Activated CD8-positive, alpha-beta memory T cell treated with anti-CD3 and anti-CD28 coated beads for 36 hours (primary cell): ENCODE data around the gene STMN3. TPM values are rescaled to one million over a fixed set of nuclear protein-coding genes. Genes with fewer than 3 reads are reported as not detected.

Source experiments
- CTCF ChIA-PET: fragments of 350-600 bp; sonication (Branson Sonifier 250); formaldehyde crosslinking; loops from one replicate; lab custom pipeline; 2021; ENCODE audit warnings: antibody characterized with exemption; lab: Charles Lee
- POLR2A ChIA-PET: fragments of 350-600 bp; sonication (Branson Sonifier 250); formaldehyde crosslinking; loops from one replicate; lab custom pipeline; 2021; ENCODE audit warnings: antibody characterized with exemption; lab: Charles Lee
- total RNA-seq, 2 experiments: library from RNA; stranded (reverse); gene quantifications; one replicate each; pipeline ENCODE4 v1.2.3, GENCODE V29; 2021

The STMN3 gene
- total RNA-seq = 10 to 100 TPM; 14.5 to 16.2 TPM

DNA sequence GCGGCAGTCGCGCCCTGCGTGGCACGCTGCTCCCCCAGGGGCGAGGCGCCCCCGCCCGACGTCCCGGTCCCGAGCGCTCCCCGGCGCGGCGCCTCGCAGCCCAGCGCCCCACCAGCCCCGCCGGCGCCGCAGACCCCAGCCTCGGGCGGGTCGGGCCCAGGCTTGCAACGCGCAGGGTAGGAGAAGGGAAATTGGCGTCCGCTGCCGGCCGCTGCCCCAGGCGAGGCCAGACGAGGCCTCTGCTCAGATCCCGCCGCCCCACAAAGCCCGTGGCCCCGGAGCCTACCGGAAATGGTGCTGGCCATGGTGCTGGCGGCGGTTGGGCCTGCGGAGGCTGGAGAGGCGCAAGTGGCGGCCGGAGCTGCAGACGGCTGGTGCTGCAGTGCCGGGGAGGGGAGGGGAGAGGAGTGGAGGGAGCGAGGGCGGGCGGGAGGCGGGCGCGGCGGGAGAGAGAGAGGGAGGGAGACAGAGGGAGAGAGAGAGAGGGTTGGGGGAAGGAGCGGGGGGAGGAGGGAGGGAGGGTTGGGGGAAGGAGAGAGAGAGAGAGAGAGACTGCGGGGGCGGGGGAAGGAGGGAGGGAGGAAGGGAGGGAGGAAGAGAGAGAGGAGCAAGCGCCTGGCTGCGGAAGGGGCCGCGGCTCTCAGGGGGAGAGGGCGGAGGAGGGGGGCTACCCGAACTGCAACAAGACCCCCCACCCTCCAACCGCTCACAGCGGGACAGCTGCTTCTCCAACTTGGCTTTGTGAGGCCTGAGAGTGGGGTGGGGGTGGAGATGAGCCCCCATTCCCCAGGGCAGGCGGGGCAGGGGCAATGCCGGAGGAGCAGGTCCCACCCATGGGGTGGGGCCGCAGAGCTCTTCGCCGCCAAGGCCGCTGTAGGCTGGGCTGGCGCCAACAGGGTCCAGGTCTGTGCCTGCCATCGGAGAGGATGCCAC is at the start of gene STMN3:
STMN3 (minus strand) TSS at position 384 of the 933 bp plus-strand sequence; CDS start at position 305, 79 bp downstream.
- POLR2A ChIA-PET = interaction anchor here (0.5 to 1.1 kb wide), 3 partner anchors 26 to 79 kb away, joined by 3 to 4 read pairs (median 3); partner anchors contain the start of genes GMEB2 and HELZ2
- CTCF ChIA-PET = interaction anchor here (0.6 to 2.1 kb wide), 4 partner anchors 11 to 320 kb away, joined by 3 to 5 read pairs (median 4); no protein-coding TSS in a partner anchor

- CTCF ChIA-PET = no interaction called here
- POLR2A ChIA-PET = interaction anchor here (0.5 to 0.9 kb wide), 2 partner anchors 234 to 405 kb away, joined by 3 to 4 read pairs; partner anchors contain the start of gene NPBWR2
Measured at GRCh38 chr20:63702036-63702665, 48.9 kb upstream of the STMN3 start.

DNA sequence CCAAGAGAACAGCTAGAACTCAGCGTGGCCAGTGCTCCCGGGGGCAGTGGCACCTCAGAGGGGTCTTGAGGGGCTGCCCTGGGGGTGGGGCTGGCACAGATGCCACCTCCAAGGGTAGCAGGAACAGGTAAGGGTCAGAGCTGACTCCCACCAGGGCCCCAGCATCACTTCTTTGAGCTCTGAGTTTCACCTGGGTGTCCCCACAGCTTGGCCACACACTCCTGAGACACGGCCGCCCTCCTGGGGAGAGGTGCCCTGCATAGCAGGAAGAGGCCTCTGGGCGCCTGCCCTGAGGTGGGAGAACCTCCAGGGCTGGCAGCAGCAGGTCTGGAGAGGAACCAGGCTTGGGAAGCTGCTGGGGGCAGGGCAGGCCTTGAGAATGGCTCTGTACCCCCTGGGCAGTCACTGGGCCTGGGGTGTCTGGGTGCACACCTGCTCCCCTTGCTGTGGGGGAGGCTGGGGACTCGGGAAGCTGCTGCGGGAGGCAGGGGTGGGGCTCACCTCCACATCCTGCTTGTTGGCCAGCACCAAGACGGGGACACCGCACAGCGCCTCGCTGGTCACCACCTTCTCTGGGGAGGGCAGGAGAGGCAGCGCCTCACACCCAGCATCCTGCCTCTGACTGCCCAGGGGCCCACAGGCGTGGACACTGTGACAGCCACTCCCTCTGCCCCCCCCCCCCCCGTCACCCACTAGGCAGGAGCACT is 48.3 kb upstream of the STMN3 start:
- POLR2A ChIA-PET = interaction anchor here (0.9 kb wide), 1 partner anchor 406 kb away, joined by 3 read pairs; the partner anchor contains the start of gene NPBWR2
- CTCF ChIA-PET = interaction anchor here (0.6 kb wide), 1 partner anchor 71 kb away, joined by 5 read pairs; no protein-coding TSS in a partner anchor

DNA sequence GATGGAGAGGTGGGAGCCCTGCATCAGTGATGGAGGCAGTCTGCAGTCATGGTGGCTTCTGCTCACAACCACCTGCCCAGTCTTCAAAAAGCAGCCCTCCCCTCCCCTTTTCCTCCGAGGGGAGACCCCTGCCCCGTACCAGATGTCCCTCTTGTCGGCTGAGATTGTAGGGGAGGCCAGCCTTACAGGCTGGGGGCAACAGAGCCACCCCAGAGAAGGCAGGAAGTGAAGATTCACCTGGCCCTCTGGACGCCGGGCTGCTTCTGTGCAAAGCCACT is 47.8 kb upstream of the STMN3 start:
- ChIA-PET CTCF (interaction anchor here (0.6 kb wide), 1 partner anchor 71 kb away, joined by 5 read pairs; no protein-coding TSS in a partner anchor), POLR2A (no interaction called here)

GRCh38 chr20:63700199-63701050 is 47.2 kb upstream of the STMN3 start:
- ChIA-PET POLR2A (no interaction called here), CTCF (no interaction called here)

DNA sequence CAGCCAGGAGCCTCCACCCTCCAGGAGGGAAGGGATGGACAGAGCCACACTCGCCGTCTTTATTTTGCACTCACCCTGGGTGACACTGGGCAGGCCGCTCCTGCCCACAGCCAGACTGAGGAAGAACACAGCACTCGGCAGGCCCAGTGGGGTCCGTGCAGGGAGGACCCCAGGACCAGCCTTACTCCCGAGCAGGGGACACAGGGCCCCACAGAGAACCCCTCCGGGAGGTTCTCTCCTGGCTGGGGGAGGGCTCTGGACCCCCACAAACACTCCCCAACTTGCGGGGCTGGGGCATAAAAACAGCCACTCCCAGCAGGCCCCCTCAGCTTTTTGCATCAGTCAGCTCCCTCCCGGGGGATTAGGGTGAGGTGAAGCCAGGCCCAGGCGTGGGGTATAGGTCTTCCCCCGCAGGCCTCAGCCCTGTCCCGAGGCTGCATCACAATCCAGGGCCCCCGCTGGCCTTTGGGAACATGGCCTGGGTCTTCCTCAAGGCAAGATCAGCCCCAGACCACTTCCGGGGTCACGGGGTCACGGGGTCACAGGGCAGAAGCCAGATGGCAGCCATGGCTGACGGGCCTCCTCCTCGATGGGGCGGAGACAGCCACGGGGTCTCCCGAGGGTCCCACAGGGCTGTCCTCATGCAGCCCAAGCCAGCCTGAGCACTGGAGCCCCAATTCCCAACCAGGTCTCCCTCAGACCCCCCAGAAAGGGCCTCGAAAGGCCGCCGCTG is 46.4 kb upstream of the STMN3 start:
- ChIA-PET CTCF (interaction anchor here (3.8 kb wide), 1 partner anchor 8 kb away, joined by 15 read pairs; the partner anchor contains the start of genes ARFRP1 and ZGPAT), POLR2A (interaction anchor here (0.9 to 1.4 kb wide), 2 partner anchors 37 to 41 kb away, joined by 3 to 5 read pairs; partner anchors contain the start of genes LIME1 and RTEL1)

GRCh38 chr20:63698739-63699465 is 45.7 kb upstream of the STMN3 start:
- ChIA-PET CTCF (interaction anchor here (1.0 to 3.8 kb wide), 3 partner anchors 9 to 161 kb away, joined by 5 to 15 read pairs (median 5); partner anchors contain the start of genes ARFRP1 and ZGPAT), POLR2A (interaction anchor here (0.8 to 1.8 kb wide), 5 partner anchors 9 to 179 kb away, joined by 3 to 10 read pairs (median 4); partner anchors contain the start of genes ARFRP1, LIME1, RTEL1 and ZGPAT)

- POLR2A ChIA-PET = interaction anchor here (0.7 to 1.8 kb wide), 5 partner anchors 9 to 178 kb away, joined by 3 to 10 read pairs (median 4); partner anchors contain the start of genes ARFRP1, LIME1 and ZGPAT
Measured at GRCh38 chr20:63697868-63698545, 44.8 kb upstream of the STMN3 start.

DNA sequence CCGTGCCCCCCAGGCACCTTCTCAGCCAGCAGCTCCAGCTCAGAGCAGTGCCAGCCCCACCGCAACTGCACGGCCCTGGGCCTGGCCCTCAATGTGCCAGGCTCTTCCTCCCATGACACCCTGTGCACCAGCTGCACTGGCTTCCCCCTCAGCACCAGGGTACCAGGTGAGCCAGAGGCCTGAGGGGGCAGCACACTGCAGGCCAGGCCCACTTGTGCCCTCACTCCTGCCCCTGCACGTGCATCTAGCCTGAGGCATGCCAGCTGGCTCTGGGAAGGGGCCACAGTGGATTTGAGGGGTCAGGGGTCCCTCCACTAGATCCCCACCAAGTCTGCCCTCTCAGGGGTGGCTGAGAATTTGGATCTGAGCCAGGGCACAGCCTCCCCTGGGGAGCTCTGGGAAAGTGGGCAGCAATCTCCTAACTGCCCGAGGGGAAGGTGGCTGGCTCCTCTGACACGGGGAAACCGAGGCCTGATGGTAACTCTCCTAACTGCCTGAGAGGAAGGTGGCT is 44.2 kb upstream of the STMN3 start:
- POLR2A ChIA-PET = interaction anchor here (0.7 to 1.8 kb wide), 2 partner anchors 10 to 63 kb away, joined by 3 to 10 read pairs; partner anchors contain the start of genes ARFRP1 and ZGPAT
- CTCF ChIA-PET = interaction anchor here (1.2 to 3.8 kb wide), 3 partner anchors 10 to 276 kb away, joined by 3 to 15 read pairs (median 3); partner anchors contain the start of genes ARFRP1, LIME1 and ZGPAT

More at GRCh38 chr20:63697868-63698545, 44.8 kb upstream of the STMN3 start:
- CTCF ChIA-PET = interaction anchor here (1.0 to 3.8 kb wide), 5 partner anchors 10 to 276 kb away, joined by 3 to 15 read pairs (median 5); partner anchors contain the start of genes ARFRP1, LIME1 and ZGPAT

- CTCF ChIA-PET = interaction anchor here (1.2 to 3.8 kb wide), 3 partner anchors 11 to 277 kb away, joined by 3 to 15 read pairs (median 3); partner anchors contain the start of genes ARFRP1, LIME1 and ZGPAT
Measured at GRCh38 chr20:63696628-63697356, 43.6 kb upstream of the STMN3 start, which contains the start of gene TNFRSF6B. Gene TNFRSF6B, plus strand, starts transcription at chr20:63696652. Its CDS starts 116 bp downstream, at chr20:63696768.

DNA sequence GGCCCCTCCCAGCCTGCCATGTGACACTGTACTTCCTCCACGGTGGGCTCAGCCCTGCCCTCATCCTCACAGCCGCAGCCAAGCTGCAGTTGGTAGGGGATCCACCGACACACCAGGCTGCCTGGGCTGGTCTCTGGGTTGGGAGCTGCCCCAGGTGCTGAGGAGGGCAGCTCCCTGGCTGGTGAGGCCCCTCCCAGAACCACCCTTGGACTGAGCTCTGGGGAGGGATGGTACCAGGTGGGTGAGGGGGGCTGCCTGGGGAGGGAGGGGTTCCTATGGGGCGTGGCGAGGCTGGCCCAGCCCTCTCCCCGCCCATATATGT is 43.0 kb upstream of the STMN3 start:
- CTCF ChIA-PET = interaction anchor here (3.8 kb wide), 1 partner anchor 11 kb away, joined by 15 read pairs; the partner anchor contains the start of genes ARFRP1 and ZGPAT
- POLR2A ChIA-PET = no interaction called here

More at GRCh38 chr20:63696628-63697356, 43.6 kb upstream of the STMN3 start, which contains the start of gene TNFRSF6B:
- POLR2A ChIA-PET = no interaction called here

DNA sequence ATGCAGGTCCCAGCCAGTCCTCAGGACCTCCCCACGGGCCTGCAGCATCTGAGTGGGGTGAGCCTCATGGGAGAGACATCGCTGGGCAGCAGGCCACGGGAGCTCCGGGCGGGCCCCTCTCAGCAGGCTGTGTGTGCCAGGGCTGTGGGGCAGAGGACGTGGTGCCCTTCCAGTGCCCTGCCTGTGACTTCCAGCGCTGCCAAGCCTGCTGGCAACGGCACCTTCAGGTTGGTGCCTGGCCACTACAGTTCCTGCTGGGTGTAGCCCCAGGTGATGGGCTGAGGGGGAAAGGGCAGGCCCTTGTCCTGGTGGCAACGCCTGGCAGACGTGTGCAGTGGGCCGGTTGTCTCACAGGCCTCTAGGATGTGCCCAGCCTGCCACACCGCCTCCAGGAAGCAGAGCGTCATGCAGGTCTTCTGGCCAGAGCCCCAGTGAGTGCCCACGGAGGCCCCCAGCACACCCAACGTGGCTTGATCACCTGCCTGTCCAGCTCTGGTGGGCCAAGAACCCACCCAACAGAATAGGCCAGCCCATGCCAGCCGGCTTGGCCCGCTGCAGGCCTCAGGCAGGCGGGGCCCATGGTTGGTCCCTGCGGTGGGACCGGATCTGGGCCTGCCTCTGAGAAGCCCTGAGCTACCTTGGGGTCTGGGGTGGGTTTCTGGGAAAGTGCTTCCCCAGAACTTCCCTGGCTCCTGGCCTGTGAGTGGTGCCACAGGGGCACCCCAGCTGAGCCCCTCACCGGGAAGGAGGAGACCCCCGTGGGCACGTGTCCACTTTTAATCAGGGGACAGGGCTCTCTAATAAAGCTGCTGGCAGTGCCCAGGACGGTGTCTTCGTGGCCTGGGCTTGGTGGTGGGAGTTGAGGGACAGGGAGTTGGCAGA is 42.4 kb upstream of the STMN3 start:
- ChIA-PET CTCF (interaction anchor here (3.8 kb wide), 1 partner anchor 12 kb away, joined by 15 read pairs; the partner anchor contains the start of genes ARFRP1 and ZGPAT), POLR2A (no interaction called here)

DNA sequence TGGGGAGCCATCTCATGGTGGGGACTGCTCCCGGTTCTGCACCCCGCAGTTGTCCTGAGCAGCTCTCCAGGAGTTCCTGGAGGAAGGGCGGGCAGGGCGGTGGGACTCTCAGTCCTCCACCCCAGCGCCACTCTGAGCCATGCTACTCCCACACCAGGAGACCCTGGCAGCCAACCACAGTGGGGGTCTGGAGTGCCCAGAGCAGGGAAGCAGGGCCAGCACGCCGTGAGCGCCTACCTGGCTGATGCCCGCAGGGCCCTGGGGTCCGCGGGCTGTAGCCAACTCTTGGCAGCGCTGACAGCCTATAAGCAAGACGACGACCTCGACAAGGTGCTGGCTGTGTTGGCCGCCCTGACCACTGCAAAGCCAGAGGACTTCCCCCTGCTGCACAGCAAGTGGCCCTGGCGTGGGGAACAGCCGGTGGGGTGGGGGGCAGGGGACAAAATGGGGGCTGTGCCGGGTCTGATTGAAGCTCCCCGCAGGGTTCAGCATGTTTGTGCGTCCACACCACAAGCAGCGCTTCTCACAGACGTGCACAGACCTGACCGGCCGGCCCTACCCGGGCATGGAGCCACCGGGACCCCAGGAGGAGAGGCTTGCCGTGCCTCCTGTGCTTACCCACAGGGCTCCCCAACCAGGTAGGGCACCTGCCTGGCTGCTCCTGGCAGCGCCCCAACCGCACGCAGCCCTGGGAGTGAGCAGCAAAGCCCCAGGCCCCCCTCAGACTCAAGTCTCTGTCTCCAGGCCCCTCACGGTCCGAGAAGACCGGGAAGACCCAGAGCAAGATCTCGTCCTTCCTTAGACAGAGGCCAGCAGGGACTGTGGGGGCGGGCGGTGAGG is 41.6 kb upstream of the STMN3 start:
- ChIA-PET CTCF (no interaction called here), POLR2A (no interaction called here)
